T-cell (primary cell): ENCODE data around the gene DEPP1. TPM values are rescaled to one million over a fixed set of nuclear protein-coding genes. Genes with fewer than 3 reads are reported as not detected.

Experiments used
- ATAC-seq, 4 experiments: fragments of 200-7000 bp in 3 of 4; fragments of 150-1000 bp in 1 of 4; cut with Tn5 transposase; replicated peaks in 1 of 4; 1 replicate in 3 of 4; 2 replicates in 1 of 4; pipeline ENCODE4 v1.10.0; 2021; ENCODE audit warnings: moderate library complexity in 3 of 4, mild to moderate bottlenecking in 2 of 4, moderate number of reproducible peaks in 1 of 4
- CTCF ChIA-PET, 2 donors: fragments of 300-600 bp; sonication (Branson Sonifier 250); formaldehyde crosslinking; loops; one replicate each; lab custom pipeline; 2022; ENCODE audit warnings: antibody characterized with exemption in 2 of 2; lab: Charles Lee
- POLR2A ChIA-PET, 2 donors: fragments of 300-600 bp; sonication (Branson Sonifier 250); formaldehyde crosslinking; loops; one replicate each; lab custom pipeline; 2022; ENCODE audit warnings: antibody characterized with exemption in 2 of 2; lab: Charles Lee
- DNase-seq, 35 experiments: peaks; one replicate each; pipeline versions ENCODE4 v3.0.0 to v3.0.0-alpha.2; 2013 to 2023
- H3K27ac ChIP-seq: one replicate; pipeline ENCODE4 v1.5.1; 2013; ENCODE audit warnings: low read length
- H3K27me3 ChIP-seq, 2 experiments: replicated peaks in 1 of 2; 1 replicate in 1 of 2; 2 replicates in 1 of 2; pipeline versions ENCODE4 v1.6.1 to v1.7.0; 2013; ENCODE audit warnings: low read length in 1 of 2, mixed read lengths in 1 of 2; ENCODE audit not compliant: control insufficient read depth in 2 of 2, insufficient read depth in 2 of 2; ENCODE audit errors: extremely low read depth in 1 of 2
- H3K36me3 ChIP-seq, 2 donors: 1 replicate in 1 of 2; 2 replicates in 1 of 2; pipeline versions ENCODE4 v1.6.1 to v1.7.0; 2013; ENCODE audit warnings: low read length in 1 of 2; ENCODE audit not compliant: control insufficient read depth in 2 of 2, insufficient read depth in 1 of 2; ENCODE audit errors: extremely low read depth in 1 of 2
- H3K4me1 ChIP-seq, 2 experiments: 1 replicate in 1 of 2; 2 replicates in 1 of 2; pipeline versions ENCODE4 v1.6.1 to v1.7.0; 2013; ENCODE audit warnings: low read length in 2 of 2, mixed read lengths in 1 of 2; ENCODE audit not compliant: insufficient read depth in 2 of 2, control insufficient read depth in 1 of 2; ENCODE audit errors: extremely low read depth in 1 of 2
- H3K4me3 ChIP-seq, 2 donors: 1 replicate in 1 of 2; 2 replicates in 1 of 2; pipeline versions ENCODE4 v1.5.1 to v1.7.0; 2013; ENCODE audit warnings: mild to moderate bottlenecking in 2 of 2, low read length in 1 of 2, moderate library complexity in 1 of 2; ENCODE audit not compliant: control insufficient read depth in 1 of 2; ENCODE audit errors: extremely low read depth in 1 of 2
- H3K9me3 ChIP-seq: 2 replicates; pipeline ENCODE4 v1.7.0; 2013
- H3K27ac Mint-ChIP-seq, 2 donors: one replicate each; pipeline ENCODE4 v1.8.0; 2020 to 2021; ENCODE audit warnings: mild to moderate bottlenecking in 2 of 2, mixed read lengths in 2 of 2
- H3K27me3 Mint-ChIP-seq, 2 donors: one replicate each; pipeline ENCODE4 v1.8.0; 2021 to 2022; ENCODE audit warnings: mixed read lengths in 2 of 2
- H3K36me3 Mint-ChIP-seq: one replicate; pipeline ENCODE4 v1.8.0; 2021; ENCODE audit warnings: mixed read lengths
- H3K4me1 Mint-ChIP-seq, 3 donors: one replicate each; pipeline ENCODE4 v1.8.0; 2020 to 2022; ENCODE audit warnings: mixed read lengths in 3 of 3, mild to moderate bottlenecking in 1 of 3
- H3K4me3 Mint-ChIP-seq, 3 donors: one replicate each; pipeline ENCODE4 v1.8.0; 2020 to 2022; ENCODE audit warnings: mild to moderate bottlenecking in 3 of 3, mixed read lengths in 3 of 3, moderate library complexity in 3 of 3
- H3K9me3 Mint-ChIP-seq, 3 donors: one replicate each; pipeline ENCODE4 v1.8.0; 2020 to 2022; ENCODE audit warnings: mixed read lengths in 3 of 3
- WGBS: methylation state at CpG from one replicate; pipeline ENCODE4 v1.1.5; 2013; ENCODE audit warnings: missing lambda C conversion rate; ENCODE audit not compliant: insufficient coverage; 5-methylcytosine and 5-hydroxymethylcytosine counted together
- total RNA-seq, 35 experiments: library from RNA in 6 of 35; stranded (reverse) in 6 of 35; fragments of 120-200 nt in 1 of 35; gene quantifications; one replicate each; pipeline versions ENCODE4 v1.2.1 to v1.2.4 and lab custom pipeline; 2013 to 2026

DEPP1 gene
- total RNA-seq, 5 donors from 2014 or later (not counting 1 experiment from before 2014, with no cell fraction given), result 0.30 to 0.66 (median 0.35) TPM; not detected in 2

GRCh38 chr10:44929356-44930255, 49.0 kb downstream of the DEPP1 start:
- H3K27ac Mint-ChIP-seq, result no peak overlapping the region
- Histone ChIP-seq H3K4me1 (peaks cover 0 to 13% of the 10 kb centered on the region in 2 experiments), H3K36me3 (no peaks in the 10 kb centered on the region), H3K4me3 (no peak overlapping the region), H3K27me3 (peaks cover 0 to 20% of the 10 kb centered on the region in 2 experiments), H3K9me3 (no peaks in the 10 kb centered on the region), H3K27ac (no peak overlapping the region)
- WGBS, result 87% methylated on average over 7 of the region's 8 CpGs
- DNase-seq (no peak), ATAC-seq (no peak)
- H3K27me3 Mint-ChIP-seq, result no peaks in the 10 kb centered on the region
- H3K36me3 Mint-ChIP-seq, result no peaks in the 10 kb centered on the region
- CTCF ChIA-PET, result interaction anchor here in 1 of 2 donors (0.8 kb wide), 1 partner anchor 46 kb away, joined by 4 read pairs; no protein-coding TSS in a partner anchor
- no peak overlapping the region for H3K4me3 Mint-ChIP-seq
- POLR2A ChIA-PET, result no interaction called here
- H3K9me3 Mint-ChIP-seq, result no peaks in the 10 kb centered on the region
- no peaks in the 10 kb centered on the region for H3K4me1 Mint-ChIP-seq

GRCh38 chr10:44928462-44928861, 50.1 kb downstream of the DEPP1 start:
- POLR2A ChIA-PET, result no interaction called here
- DNase-seq (no peak), ATAC-seq (no peak)
- no peaks in the 10 kb centered on the region for H3K4me1 Mint-ChIP-seq
- H3K4me3 ChIP-seq, result no peak overlapping the region
- H3K4me1 ChIP-seq, result peaks cover 0 to 11% of the 10 kb centered on the region in 2 experiments
- H3K27ac ChIP-seq, result no peak overlapping the region
- peaks cover 0 to 23% of the 10 kb centered on the region in 2 experiments for H3K27me3 ChIP-seq
- CTCF ChIA-PET, result no interaction called here
- H3K27me3 Mint-ChIP-seq, result no peaks in the 10 kb centered on the region
- no peaks in the 10 kb centered on the region for H3K9me3 Mint-ChIP-seq
- no peaks in the 10 kb centered on the region for H3K9me3 ChIP-seq
- no peak overlapping the region for H3K27ac Mint-ChIP-seq
- H3K36me3 ChIP-seq, result no peaks in the 10 kb centered on the region
- no peak overlapping the region for H3K4me3 Mint-ChIP-seq
- no peaks in the 10 kb centered on the region for H3K36me3 Mint-ChIP-seq

- Mint-ChIP-seq H3K27me3 (no peaks in the 10 kb centered on the region), H3K4me3 (no peak overlapping the region), H3K27ac (no peak overlapping the region), H3K4me1 (no peaks in the 10 kb centered on the region), H3K36me3 (no peaks in the 10 kb centered on the region), H3K9me3 (no peaks in the 10 kb centered on the region)
- CTCF ChIA-PET, result no interaction called here
- Histone ChIP-seq H3K9me3 (no peaks in the 10 kb centered on the region), H3K27ac (no peak overlapping the region), H3K4me3 (no peak overlapping the region), H3K27me3 (peaks cover 0 to 16% of the 10 kb centered on the region in 2 experiments), H3K36me3 (no peaks in the 10 kb centered on the region), H3K4me1 (no peaks in the 10 kb centered on the region)
- ATAC-seq (no peak), DNase-seq (no peak)
- WGBS, result 71% methylated on average over 2 of the region's 2 CpGs
- POLR2A ChIA-PET, result no interaction called here
Measured at GRCh38 chr10:44927352-44927751, 51.3 kb downstream of the DEPP1 start.

GRCh38 chr10:44926751-44927351, 51.8 kb downstream of the DEPP1 start:
- Mint-ChIP-seq H3K27ac (no peak overlapping the region), H3K9me3 (no peaks in the 10 kb centered on the region), H3K36me3 (no peaks in the 10 kb centered on the region), H3K4me1 (no peaks in the 10 kb centered on the region), H3K27me3 (no peaks in the 10 kb centered on the region), H3K4me3 (no peak overlapping the region)
- Histone ChIP-seq H3K27me3 (peaks cover 0 to 12% of the 10 kb centered on the region in 2 experiments), H3K4me3 (no peak overlapping the region), H3K4me1 (no peaks in the 10 kb centered on the region), H3K27ac (no peak overlapping the region), H3K36me3 (no peaks in the 10 kb centered on the region), H3K9me3 (no peaks in the 10 kb centered on the region)
- WGBS, result 67% methylated on average over 6 of the region's 10 CpGs
- ATAC-seq (no peak), DNase-seq (no peak)
- CTCF ChIA-PET, result no interaction called here
- POLR2A ChIA-PET, result no interaction called here

Other genes starting within 250 kb of the DEPP1 start
- under 1 TPM in 1 of 5 donors, not detected in 4; 0.13 TPM for gene TMEM72, start 67.5 kb downstream of the DEPP1 start, total RNA-seq
- 1 to 10 TPM in 4 of 5 donors, under 1 TPM in 1; 0.55 to 2.8 (median 1.7) TPM for gene RASSF4, start 19.0 kb downstream of the DEPP1 start, total RNA-seq
- gene ZNF22, start 22.1 kb upstream of the DEPP1 start, total RNA-seq, result 10 to 100 TPM; 18.4 to 27.5 (median 21.1) TPM